ENCODE data around the gene TUFT1. TPM values are rescaled to one million over a fixed set of nuclear protein-coding genes. Genes with fewer than 3 reads are reported as not detected.

The TUFT1 gene
- total RNA-seq, 1 experiment from 2014 or later: 31.4 TPM

GRCh38 chr1:151574575-151575529 is 34.7 kb downstream of the TUFT1 start:
- Mint-ChIP-seq H3K9me3 (ENCODE audit: low read depth, unreplicated experiment) (no peaks in the 10 kb centered on the region), H3K4me3 (ENCODE audit: low read depth, unreplicated experiment) (no peak overlapping the region), H3K36me3 (ENCODE audit: insufficient read depth, unreplicated experiment) (peaks cover 54% of the 10 kb centered on the region), H3K27ac (ENCODE audit: unreplicated experiment) (no peak overlapping the region), H3K4me1 (ENCODE audit: low read depth, unreplicated experiment) (peaks cover 1% of the 10 kb centered on the region), H3K27me3 (ENCODE audit: unreplicated experiment) (no peaks in the 10 kb centered on the region)
- intact Hi-C loops (cut with micrococcal nuclease; ENCODE audit: unreplicated experiment): no loop called here
- no TSS peak for BruUV-seq (replicated peaks)
- TF ChIP-seq CTCF (IDR thresholded peaks at IDR 0.05; ENCODE audit: unreplicated experiment): no peak
- no peak for DNase-seq
- CTCF ChIA-PET: no interaction called here

- no peaks in the 10 kb centered on the region for H3K27me3 Mint-ChIP-seq (ENCODE audit: unreplicated experiment)
- H3K4me3 Mint-ChIP-seq (ENCODE audit: low read depth, unreplicated experiment): no peak overlapping the region
- TF ChIP-seq CTCF (IDR thresholded peaks at IDR 0.05; ENCODE audit: unreplicated experiment): no peak
- CTCF ChIA-PET: no interaction called here
- H3K27ac Mint-ChIP-seq (ENCODE audit: unreplicated experiment): no peak overlapping the region
- peaks cover 48% of the 10 kb centered on the region for H3K36me3 Mint-ChIP-seq (ENCODE audit: insufficient read depth, unreplicated experiment)
- intact Hi-C loops (cut with micrococcal nuclease; ENCODE audit: unreplicated experiment): no loop called here
- H3K9me3 Mint-ChIP-seq (ENCODE audit: low read depth, unreplicated experiment): no peaks in the 10 kb centered on the region
- no peak for DNase-seq
- no TSS peak for BruUV-seq (replicated peaks)
- no peaks in the 10 kb centered on the region for H3K4me1 Mint-ChIP-seq (ENCODE audit: low read depth, unreplicated experiment)
Observed at GRCh38 chr1:151577173-151577572, 37.1 kb downstream of the TUFT1 start.

GRCh38 chr1:151578941-151579340 is 38.8 kb downstream of the TUFT1 start:
- CTCF ChIA-PET: no interaction called here
- H3K27ac Mint-ChIP-seq (ENCODE audit: unreplicated experiment): no peak overlapping the region
- H3K4me3 Mint-ChIP-seq (ENCODE audit: low read depth, unreplicated experiment): no peak overlapping the region
- BruUV-seq (replicated peaks): no TSS peak
- no peak for DNase-seq
- no peaks in the 10 kb centered on the region for H3K27me3 Mint-ChIP-seq (ENCODE audit: unreplicated experiment)
- H3K4me1 Mint-ChIP-seq (ENCODE audit: low read depth, unreplicated experiment): peaks cover 7% of the 10 kb centered on the region
- TF ChIP-seq CTCF (IDR thresholded peaks at IDR 0.05; ENCODE audit: unreplicated experiment): no peak
- peaks cover 48% of the 10 kb centered on the region for H3K36me3 Mint-ChIP-seq (ENCODE audit: insufficient read depth, unreplicated experiment)
- intact Hi-C loops (cut with micrococcal nuclease; ENCODE audit: unreplicated experiment): no loop called here
- H3K9me3 Mint-ChIP-seq (ENCODE audit: low read depth, unreplicated experiment): no peaks in the 10 kb centered on the region

- Mint-ChIP-seq H3K27me3 (ENCODE audit: unreplicated experiment) (no peaks in the 10 kb centered on the region), H3K36me3 (ENCODE audit: insufficient read depth, unreplicated experiment) (peaks cover 46% of the 10 kb centered on the region), H3K9me3 (ENCODE audit: low read depth, unreplicated experiment) (no peaks in the 10 kb centered on the region), H3K4me1 (ENCODE audit: low read depth, unreplicated experiment) (peaks cover 14% of the 10 kb centered on the region), H3K27ac (ENCODE audit: unreplicated experiment) (peak overlapping the region; percentile 59), H3K4me3 (ENCODE audit: low read depth, unreplicated experiment) (no peak overlapping the region)
- BruUV-seq (replicated peaks): no TSS peak
- DNase-seq: no peak
- CTCF ChIA-PET: no interaction called here
- intact Hi-C loops (cut with micrococcal nuclease; ENCODE audit: unreplicated experiment): no loop called here
- TF ChIP-seq CTCF (IDR thresholded peaks at IDR 0.05; ENCODE audit: unreplicated experiment): no peak
Observed at GRCh38 chr1:151579436-151580225, 39.5 kb downstream of the TUFT1 start.
